ENCODE measurements around the gene PPM1N.

PPM1N gene

DNA sequence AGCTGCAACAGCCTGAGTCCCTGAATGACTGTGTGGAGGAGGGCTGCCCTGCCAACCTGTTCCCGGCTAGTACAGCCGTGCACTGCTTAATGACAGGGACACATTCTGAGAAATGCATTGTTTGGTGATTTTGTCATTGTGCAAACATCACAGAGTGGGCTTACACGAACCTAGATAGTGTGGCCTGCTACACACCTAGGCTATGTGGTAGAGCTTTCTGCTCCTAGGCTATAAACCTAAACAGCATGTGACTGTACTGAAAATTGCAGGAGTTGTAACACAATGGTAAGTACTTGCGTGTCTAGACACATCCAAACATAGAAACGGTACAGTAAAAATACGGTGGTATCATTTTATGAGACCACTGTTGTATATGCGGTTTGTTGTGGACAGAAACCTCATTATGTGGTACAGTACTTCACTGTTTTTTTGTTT lies 44.0 kb downstream of the PPM1N start:
- DNase-seq (ENCODE audit: low spot score), result no peak

DNA sequence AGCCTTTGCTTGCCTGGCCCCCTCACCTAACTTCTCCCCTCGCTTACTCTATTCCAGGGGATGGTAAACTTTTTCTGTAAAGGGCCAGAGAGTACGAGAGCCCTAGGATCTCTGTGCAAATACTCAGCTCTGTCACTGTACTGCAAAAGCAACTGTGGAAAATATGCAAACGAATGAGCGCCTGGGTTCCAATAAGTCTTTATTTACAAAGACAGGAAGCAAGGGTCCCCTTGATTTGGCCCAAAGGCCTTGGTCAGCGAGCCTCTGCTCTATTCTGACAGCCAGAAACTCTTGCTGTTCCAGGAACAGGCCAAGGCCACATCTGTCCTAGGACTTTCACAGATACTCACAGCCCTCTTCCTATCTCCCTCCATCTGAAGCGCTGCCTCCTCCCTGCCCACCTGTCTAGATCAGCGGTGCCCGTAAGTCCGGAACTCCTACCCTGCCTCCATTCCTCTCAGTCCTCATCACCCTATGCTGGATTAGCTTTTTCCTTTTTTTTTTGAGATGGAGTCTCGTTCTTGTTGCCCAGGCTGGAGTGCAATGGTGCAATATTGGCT lies 49.0 kb downstream of the PPM1N start:
- no peak for DNase-seq (ENCODE audit: low spot score)

DNA sequence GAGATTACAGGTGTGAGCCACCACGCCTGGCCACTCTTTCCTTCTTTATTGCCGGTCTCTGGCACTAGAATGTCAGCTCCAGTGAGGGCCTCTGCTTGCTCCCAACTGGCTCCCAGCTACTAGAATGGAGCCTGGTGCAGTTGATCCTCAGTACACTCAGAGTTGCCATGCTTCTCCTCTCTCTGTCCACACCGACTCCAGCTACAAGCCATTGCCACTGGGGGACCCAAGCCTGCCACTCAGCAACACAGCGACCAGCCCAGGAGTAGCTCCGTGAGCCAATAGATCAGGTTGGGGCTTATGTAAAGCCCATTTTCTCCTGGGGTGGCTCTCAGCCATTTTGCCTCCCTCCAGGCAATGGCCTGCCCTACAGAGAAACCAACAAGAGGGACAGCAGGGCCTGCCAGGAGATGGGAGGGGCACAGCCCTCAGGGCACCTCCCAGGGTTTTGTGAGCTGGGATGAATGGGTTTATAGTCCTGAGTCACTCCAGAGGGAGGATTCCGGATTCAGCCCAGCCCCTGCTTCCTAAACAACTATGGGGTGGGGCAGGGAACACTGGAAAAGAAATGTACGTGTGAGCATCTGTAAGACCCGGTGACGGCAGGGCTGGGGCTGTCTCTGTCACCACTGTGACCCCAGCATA lies 49.8 kb downstream of the PPM1N start:
- no peak for DNase-seq (ENCODE audit: low spot score)

Measured in globus pallidus (tissue), 1 donor.